ENCODE results near the gene HOXB6.

GRCh38 chr17:48611213-48611612, 6.4 kb upstream of the HOXB6 start:
- TF ChIP-seq USF2 (IDR thresholded peaks at IDR 0.05) (no peak), MAX (IDR thresholded peaks at IDR 0.05) (no peak), CTCF (IDR thresholded peaks at IDR 0.05) (no peak), PHF8 (IDR thresholded peaks at IDR 0.05; ENCODE audit: borderline replicate concordance, low read depth) (no peak), CEBPB (IDR thresholded peaks at IDR 0.05) (no peak), POLR2A (IDR thresholded peaks at IDR 0.05; ENCODE audit: low read length) (no peak), CHD2 (IDR thresholded peaks at IDR 0.05; ENCODE audit: low read length, partially characterized antibody) (no peak), MAFK (IDR thresholded peaks at IDR 0.05; ENCODE audit: partially characterized antibody) (no peak)

Data from A549 (cell line).